ENCODE measurements around the gene SH3PXD2A.

Gene SH3PXD2A

GRCh38 chr10:103576862-103577261 lies 278.5 kb downstream of the SH3PXD2A start:
- no peaks in the 10 kb centered on the region for H3K9me3 ChIP-seq (ENCODE audit: control insufficient read depth, insufficient read depth, low read depth, low read length)
- no peak overlapping the region for H3K4me3 ChIP-seq (ENCODE audit: low read depth, low read length)
- no peak overlapping the region for H3K27ac ChIP-seq (ENCODE audit: extremely low read depth, low read depth, low read length)
- POLR2A ChIA-PET = no interaction called here
- no peaks in the 10 kb centered on the region for H3K36me3 ChIP-seq (ENCODE audit: control insufficient read depth in 2 of 2, insufficient read depth in 1 of 2, low read length in 2 of 2)
- peaks cover 3% of the 10 kb centered on the region; the same call in 1 of the 2 replicates for H3K4me1 ChIP-seq (ENCODE audit: control insufficient read depth, insufficient read depth, low read length)
- CTCF ChIA-PET = interaction anchor here (0.6 to 1.6 kb wide), 4 partner anchors 8 to 108 kb away, joined by 3 to 6 read pairs (median 4); no protein-coding TSS in a partner anchor
- TF ChIP-seq GLIS1 (tag by site-specific recombination; IDR thresholded peaks at IDR 0.05) (peak; percentile 78), ZNF404 (tag by site-specific recombination; IDR thresholded peaks at IDR 0.05) (no peak), ZNF155 (tag by site-specific recombination; IDR thresholded peaks at IDR 0.05) (no peak), PRDM4 (tag by site-specific recombination; IDR thresholded peaks at IDR 0.05) (no peak)

DNA sequence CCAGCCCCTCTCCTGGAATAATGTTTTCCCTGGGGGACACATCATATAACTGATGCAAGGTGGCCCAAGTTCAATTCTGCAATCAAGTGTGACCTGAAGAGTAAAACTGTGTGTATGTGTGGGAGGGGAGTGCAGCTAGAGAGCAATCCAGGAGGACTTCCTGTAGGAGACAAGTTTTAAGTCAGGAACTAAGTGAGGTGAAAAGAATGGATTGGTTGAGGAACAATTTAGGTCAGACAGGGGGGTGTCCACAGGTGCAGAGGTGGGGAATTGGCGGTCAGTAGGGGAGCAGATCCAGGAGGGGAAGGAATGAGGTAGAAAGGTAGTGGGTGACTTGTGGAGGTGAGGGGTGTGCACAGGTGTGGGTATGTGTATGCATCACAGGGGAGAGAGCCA lies 279.3 kb downstream of the SH3PXD2A start:
- ChIA-PET CTCF (interaction anchor here (0.7 to 1.6 kb wide), 2 partner anchors 11 to 17 kb away, joined by 3 to 6 read pairs; no protein-coding TSS in a partner anchor), POLR2A (no interaction called here)
- H3K4me3 ChIP-seq (ENCODE audit: low read depth, low read length) = no peak overlapping the region

GRCh38 chr10:103575416-103576075 lies 279.8 kb downstream of the SH3PXD2A start:
- Histone ChIP-seq H3K4me1 (ENCODE audit: control insufficient read depth, insufficient read depth, low read length) (peaks cover 3% of the 10 kb centered on the region; the same call in 1 of the 2 replicates), H3K9me3 (ENCODE audit: control insufficient read depth, insufficient read depth, low read depth, low read length) (no peaks in the 10 kb centered on the region), H3K36me3 (ENCODE audit: control insufficient read depth in 2 of 2, insufficient read depth in 1 of 2, low read length in 2 of 2) (no peaks in the 10 kb centered on the region)

More for the DNA sequence above, 279.3 kb downstream of the SH3PXD2A start:
- Histone ChIP-seq H3K4me1 (ENCODE audit: control insufficient read depth, insufficient read depth, low read length) (peaks cover 3% of the 10 kb centered on the region; the same call in 1 of the 2 replicates), H3K36me3 (ENCODE audit: control insufficient read depth in 2 of 2, insufficient read depth in 1 of 2, low read length in 2 of 2) (no peaks in the 10 kb centered on the region), H3K27ac (ENCODE audit: extremely low read depth, low read depth, low read length) (no peak overlapping the region), H3K9me3 (ENCODE audit: control insufficient read depth, insufficient read depth, low read depth, low read length) (no peaks in the 10 kb centered on the region)
- TF ChIP-seq ZNF580 (tag by site-specific recombination; IDR thresholded peaks at IDR 0.05) (peak; percentile 43; the same call in 1 of the 2 replicates), ZFHX2 (tag by site-specific recombination; conservative IDR thresholded peaks at IDR 0.05) (peak; percentile 42; the same call in 1 of the 2 replicates), ZFP3 (tag by site-specific recombination; IDR thresholded peaks at IDR 0.05; ENCODE audit: low read depth) (no peak)

DNA sequence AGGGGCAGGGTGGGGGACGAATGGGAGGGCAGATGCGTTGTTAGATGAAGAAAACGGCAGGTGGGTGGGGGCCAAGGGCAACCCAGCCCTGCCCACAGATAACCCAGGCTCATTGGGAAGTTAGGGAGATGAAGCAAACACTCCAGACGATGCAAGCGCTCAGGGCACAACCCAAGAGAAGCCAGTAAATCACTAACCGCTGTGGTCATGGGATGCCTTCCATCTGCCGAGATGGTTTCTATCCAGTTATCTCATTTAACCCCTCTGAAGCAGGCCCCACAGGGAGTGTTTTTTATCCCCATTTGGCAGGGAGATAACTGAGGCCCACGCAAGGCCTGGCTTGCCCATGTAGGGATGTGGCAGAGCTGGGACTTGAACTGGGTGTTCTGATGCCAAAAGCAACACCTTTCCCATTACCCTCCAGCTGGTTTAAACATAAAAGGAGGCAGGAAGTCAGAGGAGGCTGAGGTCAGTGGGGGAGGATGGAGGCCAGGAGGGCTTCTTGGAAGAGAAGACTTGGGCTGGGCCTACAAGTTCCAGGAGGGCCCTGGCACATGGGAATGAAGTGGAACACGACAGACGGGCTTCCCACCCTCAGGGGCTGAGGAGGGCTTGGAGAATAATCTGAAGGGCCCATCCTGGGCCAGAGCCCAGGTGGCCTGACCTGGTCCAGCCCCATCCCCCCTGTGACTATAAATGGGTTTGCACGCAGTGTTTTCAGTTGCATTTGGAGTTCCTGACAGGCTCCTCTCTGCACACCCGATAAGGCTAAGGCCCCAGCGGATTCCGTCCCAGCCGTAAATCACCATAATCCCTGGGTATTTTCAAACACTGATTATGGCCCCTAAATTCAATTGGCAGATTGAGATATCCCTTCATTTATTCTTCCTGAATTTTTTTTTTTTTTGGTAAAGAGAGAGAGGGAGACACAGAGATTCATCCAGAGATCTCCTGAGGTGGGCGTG lies 281.0 kb downstream of the SH3PXD2A start:
- no peak overlapping the region for H3K4me3 ChIP-seq (ENCODE audit: low read depth, low read length)
- no peaks in the 10 kb centered on the region for H3K36me3 ChIP-seq (ENCODE audit: control insufficient read depth in 2 of 2, insufficient read depth in 1 of 2, low read length in 2 of 2)
- H3K4me1 ChIP-seq (ENCODE audit: control insufficient read depth, insufficient read depth, low read length) = peaks cover 3% of the 10 kb centered on the region; the same call in 1 of the 2 replicates
- no peak overlapping the region for H3K27ac ChIP-seq (ENCODE audit: extremely low read depth, low read depth, low read length)
- no peaks in the 10 kb centered on the region for H3K9me3 ChIP-seq (ENCODE audit: control insufficient read depth, insufficient read depth, low read depth, low read length)
- peak; percentile 84 for TF ChIP-seq GLIS1 (tag by site-specific recombination; IDR thresholded peaks at IDR 0.05)
- TF ChIP-seq, protein P1, sequence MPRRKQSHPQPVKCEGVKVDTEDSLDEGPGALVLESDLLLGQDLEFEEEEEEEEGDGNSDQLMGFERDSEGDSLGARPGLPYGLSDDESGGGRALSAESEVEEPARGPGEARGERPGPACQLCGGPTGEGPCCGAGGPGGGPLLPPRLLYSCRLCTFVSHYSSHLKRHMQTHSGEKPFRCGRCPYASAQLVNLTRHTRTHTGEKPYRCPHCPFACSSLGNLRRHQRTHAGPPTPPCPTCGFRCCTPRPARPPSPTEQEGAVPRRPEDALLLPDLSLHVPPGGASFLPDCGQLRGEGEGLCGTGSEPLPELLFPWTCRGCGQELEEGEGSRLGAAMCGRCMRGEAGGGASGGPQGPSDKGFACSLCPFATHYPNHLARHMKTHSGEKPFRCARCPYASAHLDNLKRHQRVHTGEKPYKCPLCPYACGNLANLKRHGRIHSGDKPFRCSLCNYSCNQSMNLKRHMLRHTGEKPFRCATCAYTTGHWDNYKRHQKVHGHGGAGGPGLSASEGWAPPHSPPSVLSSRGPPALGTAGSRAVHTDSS (tag by site-specific recombination; IDR thresholded peaks at IDR 0.05) = no peak
- ChIA-PET CTCF (interaction anchor here (0.6 to 1.5 kb wide), 2 partner anchors 10 to 14 kb away, joined by 3 to 7 read pairs; no protein-coding TSS in a partner anchor), POLR2A (no interaction called here)

More at GRCh38 chr10:103575416-103576075, 279.8 kb downstream of the SH3PXD2A start:
- ChIA-PET CTCF (interaction anchor here (0.6 to 0.7 kb wide), 2 partner anchors 10 to 23 kb away, joined by 3 read pairs; no protein-coding TSS in a partner anchor), POLR2A (no interaction called here)
- TF ChIP-seq FEZF1 (tag by site-specific recombination; IDR thresholded peaks at IDR 0.05) (0 out of 2 replicates have a peak, but pooled peaks have one; percentile 5), ZIC2 (tag by site-specific recombination; IDR thresholded peaks at IDR 0.05) (peak; percentile 47), SP2 (tag by site-specific recombination; IDR thresholded peaks at IDR 0.05) (no peak)
- Histone ChIP-seq H3K4me3 (ENCODE audit: low read depth, low read length) (no peak overlapping the region), H3K27ac (ENCODE audit: extremely low read depth, low read depth, low read length) (no peak overlapping the region)
